Astrocyte (in vitro differentiated cells and primary cell): ENCODE results near the gene RARB.

Experiments used
- EZH2 ChIP-seq: IDR thresholded peaks from 2 replicates; pipeline ENCODE4 v1.6.1; 2012; ENCODE audit warnings: mild to moderate bottlenecking, low read length, inconsistent platforms; ENCODE audit not compliant: insufficient read depth
- TF ChIP-seq, protein P1 (sequence below): IDR thresholded peaks from 2 replicates; pipeline ENCODE4 v1.5.1; 2011; ENCODE audit warnings: low read depth, mild to moderate bottlenecking, inconsistent platforms, low read length, moderate library complexity; ENCODE audit not compliant: insufficient read depth

DNA sequence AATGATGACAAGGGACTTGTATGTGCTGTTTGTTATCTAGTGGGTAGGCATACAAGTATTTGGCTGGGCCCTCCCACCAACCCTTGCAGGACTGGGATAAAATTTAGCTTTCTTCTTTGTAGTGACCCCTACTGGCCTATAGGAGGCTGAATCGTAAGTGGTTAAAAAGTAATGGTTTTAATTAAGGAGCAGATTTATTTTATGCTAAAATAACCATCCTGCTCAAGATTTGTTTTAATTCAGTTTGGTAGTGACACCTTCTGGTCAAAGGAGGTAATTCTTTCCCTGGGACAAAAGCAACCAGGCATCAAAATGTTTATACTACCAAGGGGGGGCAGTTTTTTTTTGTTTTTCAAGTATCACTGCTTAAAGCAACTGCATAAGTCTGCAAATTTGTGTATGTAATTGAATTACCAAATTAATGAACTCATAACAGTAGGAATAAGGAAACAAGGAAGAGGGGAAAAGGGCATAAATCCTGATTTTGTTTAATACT lies 166.0 kb downstream of the RARB start:
- no peak for TF ChIP-seq EZH2
- TF ChIP-seq, protein P1, sequence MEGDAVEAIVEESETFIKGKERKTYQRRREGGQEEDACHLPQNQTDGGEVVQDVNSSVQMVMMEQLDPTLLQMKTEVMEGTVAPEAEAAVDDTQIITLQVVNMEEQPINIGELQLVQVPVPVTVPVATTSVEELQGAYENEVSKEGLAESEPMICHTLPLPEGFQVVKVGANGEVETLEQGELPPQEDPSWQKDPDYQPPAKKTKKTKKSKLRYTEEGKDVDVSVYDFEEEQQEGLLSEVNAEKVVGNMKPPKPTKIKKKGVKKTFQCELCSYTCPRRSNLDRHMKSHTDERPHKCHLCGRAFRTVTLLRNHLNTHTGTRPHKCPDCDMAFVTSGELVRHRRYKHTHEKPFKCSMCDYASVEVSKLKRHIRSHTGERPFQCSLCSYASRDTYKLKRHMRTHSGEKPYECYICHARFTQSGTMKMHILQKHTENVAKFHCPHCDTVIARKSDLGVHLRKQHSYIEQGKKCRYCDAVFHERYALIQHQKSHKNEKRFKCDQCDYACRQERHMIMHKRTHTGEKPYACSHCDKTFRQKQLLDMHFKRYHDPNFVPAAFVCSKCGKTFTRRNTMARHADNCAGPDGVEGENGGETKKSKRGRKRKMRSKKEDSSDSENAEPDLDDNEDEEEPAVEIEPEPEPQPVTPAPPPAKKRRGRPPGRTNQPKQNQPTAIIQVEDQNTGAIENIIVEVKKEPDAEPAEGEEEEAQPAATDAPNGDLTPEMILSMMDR = peak; percentile 93
